ENCODE measurements around the gene PDK3.

PDK3 gene

GRCh38 chrX:24495700-24496099 lies 30.6 kb downstream of the PDK3 start:
- H3K4me1 Mint-ChIP-seq: peaks cover 42% of the 10 kb centered on the region
- no peak overlapping the region for H3K4me3 Mint-ChIP-seq
- DNase-seq (no peak), ATAC-seq (no peak)
- H3K27ac Mint-ChIP-seq: no peak overlapping the region
- H3K27me3 Mint-ChIP-seq: no peaks in the 10 kb centered on the region
- H3K9me3 Mint-ChIP-seq: no peaks in the 10 kb centered on the region

GRCh38 chrX:24498181-24498580 lies 33.1 kb downstream of the PDK3 start:
- H3K27ac Mint-ChIP-seq: no peak overlapping the region
- H3K4me1 Mint-ChIP-seq: peaks cover 29% of the 10 kb centered on the region
- peak overlapping the region in 1 of 2 donors; percentile 64 for H3K4me3 Mint-ChIP-seq
- ATAC-seq (peak; percentile 69), DNase-seq (peak in 1 of 2 donors; percentile 19)
- no peaks in the 10 kb centered on the region for H3K9me3 Mint-ChIP-seq
- H3K27me3 Mint-ChIP-seq: no peaks in the 10 kb centered on the region

GRCh38 chrX:24498975-24499374 lies 33.9 kb downstream of the PDK3 start:
- Mint-ChIP-seq H3K4me3 (peak overlapping the region in 1 of 2 donors; percentile 64), H3K4me1 (peaks cover 21% of the 10 kb centered on the region), H3K27ac (no peak overlapping the region), H3K27me3 (no peaks in the 10 kb centered on the region), H3K9me3 (no peaks in the 10 kb centered on the region)
- DNase-seq (no peak), ATAC-seq (peak; percentile 81)

GRCh38 chrX:24506082-24506481 lies 41.0 kb downstream of the PDK3 start:
- peak overlapping the region in 1 of 2 donors; percentile 85 for H3K27ac Mint-ChIP-seq
- H3K27me3 Mint-ChIP-seq: no peaks in the 10 kb centered on the region
- H3K9me3 Mint-ChIP-seq: no peaks in the 10 kb centered on the region
- DNase-seq (peak in 1 of 2 donors; percentile 54), ATAC-seq (peak; percentile 98)
- no peak overlapping the region for H3K4me3 Mint-ChIP-seq
- peaks cover 13% of the 10 kb centered on the region for H3K4me1 Mint-ChIP-seq

GRCh38 chrX:24508375-24508774 lies 43.3 kb downstream of the PDK3 start:
- no peaks in the 10 kb centered on the region for H3K9me3 Mint-ChIP-seq
- DNase-seq (no peak), ATAC-seq (no peak)
- H3K4me3 Mint-ChIP-seq: no peak overlapping the region
- peaks cover 23% of the 10 kb centered on the region for H3K4me1 Mint-ChIP-seq
- no peaks in the 10 kb centered on the region for H3K27me3 Mint-ChIP-seq
- H3K27ac Mint-ChIP-seq: no peak overlapping the region

GRCh38 chrX:24513416-24513815 lies 48.3 kb downstream of the PDK3 start:
- H3K27me3 Mint-ChIP-seq: no peaks in the 10 kb centered on the region
- DNase-seq (peak; percentile 12 to 52), ATAC-seq (peak; percentile 100)
- no peaks in the 10 kb centered on the region for H3K9me3 Mint-ChIP-seq
- peaks cover 11% of the 10 kb centered on the region for H3K4me1 Mint-ChIP-seq
- H3K27ac Mint-ChIP-seq: no peak overlapping the region
- peak overlapping the region in 1 of 2 donors; percentile 8 for H3K4me3 Mint-ChIP-seq

- Mint-ChIP-seq H3K27ac (peak overlapping the region in 1 of 2 donors; percentile 46), H3K4me1 (peaks cover 11% of the 10 kb centered on the region), H3K27me3 (no peaks in the 10 kb centered on the region), H3K9me3 (no peaks in the 10 kb centered on the region), H3K4me3 (no peak overlapping the region)
- ATAC-seq (no peak), DNase-seq (no peak)
Observed at GRCh38 chrX:24515447-24515846, 50.4 kb downstream of the PDK3 start.

GRCh38 chrX:24520472-24520871 lies 55.4 kb downstream of the PDK3 start:
- ATAC-seq: no peak
- no peaks in the 10 kb centered on the region for H3K4me1 Mint-ChIP-seq
- no peak overlapping the region for H3K27ac Mint-ChIP-seq
- no peak for DNase-seq
- no peaks in the 10 kb centered on the region for H3K27me3 Mint-ChIP-seq
- no peak overlapping the region for H3K4me3 Mint-ChIP-seq
- H3K9me3 Mint-ChIP-seq: no peaks in the 10 kb centered on the region

- DNase-seq (no peak), ATAC-seq (no peak)
- H3K27ac Mint-ChIP-seq: no peak overlapping the region
- H3K9me3 Mint-ChIP-seq: no peaks in the 10 kb centered on the region
- H3K4me3 Mint-ChIP-seq: no peak overlapping the region
- no peaks in the 10 kb centered on the region for H3K4me1 Mint-ChIP-seq
- no peaks in the 10 kb centered on the region for H3K27me3 Mint-ChIP-seq
Observed at GRCh38 chrX:24525455-24525854, 60.4 kb downstream of the PDK3 start.

- H3K27me3 Mint-ChIP-seq: no peaks in the 10 kb centered on the region
- no peak overlapping the region for H3K4me3 Mint-ChIP-seq
- H3K27ac Mint-ChIP-seq: no peak overlapping the region
- H3K9me3 Mint-ChIP-seq: no peaks in the 10 kb centered on the region
- no peaks in the 10 kb centered on the region for H3K4me1 Mint-ChIP-seq
- no peak for DNase-seq
- ATAC-seq: no peak
Observed at GRCh38 chrX:24526616-24527015, 61.5 kb downstream of the PDK3 start.

GRCh38 chrX:24528605-24529004 lies 63.5 kb downstream of the PDK3 start:
- no peaks in the 10 kb centered on the region for H3K4me1 Mint-ChIP-seq
- H3K9me3 Mint-ChIP-seq: no peaks in the 10 kb centered on the region
- no peaks in the 10 kb centered on the region for H3K27me3 Mint-ChIP-seq
- no peak for ATAC-seq
- DNase-seq: no peak
- H3K27ac Mint-ChIP-seq: no peak overlapping the region
- H3K4me3 Mint-ChIP-seq: no peak overlapping the region

GRCh38 chrX:24536551-24536950 lies 71.5 kb downstream of the PDK3 start:
- no peaks in the 10 kb centered on the region for H3K9me3 Mint-ChIP-seq
- H3K4me3 Mint-ChIP-seq: no peak overlapping the region
- no peaks in the 10 kb centered on the region for H3K4me1 Mint-ChIP-seq
- ATAC-seq: no peak
- no peak overlapping the region for H3K27ac Mint-ChIP-seq
- H3K27me3 Mint-ChIP-seq: no peaks in the 10 kb centered on the region
- DNase-seq: no peak

- no peak for ATAC-seq
Observed at GRCh38 chrX:24542756-24543155, 77.7 kb downstream of the PDK3 start.

GRCh38 chrX:24547961-24548360 lies 82.9 kb downstream of the PDK3 start:
- DNase-seq: no peak
- Mint-ChIP-seq H3K27ac (no peak overlapping the region), H3K27me3 (no peaks in the 10 kb centered on the region), H3K4me3 (no peak overlapping the region), H3K4me1 (no peaks in the 10 kb centered on the region), H3K9me3 (no peaks in the 10 kb centered on the region)
- no peak for ATAC-seq

More at GRCh38 chrX:24542756-24543155, 77.7 kb downstream of the PDK3 start:
- H3K9me3 Mint-ChIP-seq: no peaks in the 10 kb centered on the region
- peak overlapping the region in 1 of 2 donors; percentile 3 for H3K27ac Mint-ChIP-seq
- no peaks in the 10 kb centered on the region for H3K4me1 Mint-ChIP-seq
- H3K4me3 Mint-ChIP-seq: no peak overlapping the region
- no peak for DNase-seq
- H3K27me3 Mint-ChIP-seq: no peaks in the 10 kb centered on the region

- DNase-seq: no peak
- Mint-ChIP-seq H3K27ac (no peak overlapping the region), H3K4me1 (no peaks in the 10 kb centered on the region), H3K27me3 (no peaks in the 10 kb centered on the region), H3K9me3 (no peaks in the 10 kb centered on the region), H3K4me3 (no peak overlapping the region)
- no peak for ATAC-seq
Observed at GRCh38 chrX:24550166-24550565, 85.1 kb downstream of the PDK3 start.

GRCh38 chrX:24553011-24553410 lies 87.9 kb downstream of the PDK3 start:
- no peaks in the 10 kb centered on the region for H3K4me1 Mint-ChIP-seq
- no peak for DNase-seq
- no peaks in the 10 kb centered on the region for H3K27me3 Mint-ChIP-seq
- H3K4me3 Mint-ChIP-seq: no peak overlapping the region
- H3K9me3 Mint-ChIP-seq: no peaks in the 10 kb centered on the region
- H3K27ac Mint-ChIP-seq: no peak overlapping the region
- no peak for ATAC-seq

GRCh38 chrX:24561121-24561520 lies 96.0 kb downstream of the PDK3 start:
- no peaks in the 10 kb centered on the region for H3K27me3 Mint-ChIP-seq
- no peak overlapping the region for H3K27ac Mint-ChIP-seq
- no peak overlapping the region for H3K4me3 Mint-ChIP-seq
- no peak for DNase-seq
- ATAC-seq: no peak
- no peaks in the 10 kb centered on the region for H3K4me1 Mint-ChIP-seq
- H3K9me3 Mint-ChIP-seq: no peaks in the 10 kb centered on the region

Data from stimulated activated naive CD8-positive, alpha-beta T cell treated with anti-CD3 and anti-CD28 coated beads, Interleukin-15, amount 100 ng/mL, for 72 hours (primary cell).